CD4-positive, alpha-beta T cell (primary cell): Measurements from ENCODE around the gene LRRTM4. TPM values are rescaled to one million over a fixed set of nuclear protein-coding genes. Genes with fewer than 3 reads are reported as not detected.

Experiments
- ATAC-seq: fragments of 200-7000 bp; cut with Tn5 transposase; one replicate; pipeline ENCODE4 v1.10.0; 2022; ENCODE audit warnings: mild to moderate bottlenecking; ENCODE audit not compliant: poor library complexity
- CTCF ChIA-PET: fragments of 350-600 bp; sonication (Branson Sonifier 250); formaldehyde crosslinking; loops from one replicate; lab custom pipeline; 2021; ENCODE audit warnings: antibody characterized with exemption, inconsistent platforms; lab: Charles Lee
- POLR2A ChIA-PET: fragments of 350-600 bp; sonication (Branson Sonifier 250); formaldehyde crosslinking; loops from one replicate; lab custom pipeline; 2021; ENCODE audit warnings: antibody characterized with exemption, inconsistent platforms; lab: Charles Lee
- DNase-seq, 14 experiments: peaks; one replicate each; pipeline ENCODE4 v3.0.0-alpha.2; 2013 to 2020; ENCODE audit warnings: mixed read lengths in 2 of 14
- H3K27ac ChIP-seq, 2 donors: one replicate each; pipeline versions ENCODE4 v1.5.1 to v1.7.0; 2013; ENCODE audit warnings: low read length in 2 of 2, low read depth in 1 of 2, mild to moderate bottlenecking in 1 of 2
- H3K27me3 ChIP-seq, 2 experiments: 1 replicate in 1 of 2; 2 replicates in 1 of 2; pipeline versions ENCODE4 v1.6.1 to v1.7.0; 2013; ENCODE audit warnings: low read length in 2 of 2, control low read depth in 1 of 2, mild to moderate bottlenecking in 1 of 2, moderate library complexity in 1 of 2; ENCODE audit not compliant: insufficient read depth in 2 of 2, control insufficient read depth in 1 of 2
- H3K36me3 ChIP-seq: one replicate; pipeline ENCODE4 v1.6.1; 2013; ENCODE audit warnings: low read length, control low read depth; ENCODE audit not compliant: insufficient read depth
- H3K4me1 ChIP-seq: one replicate; pipeline ENCODE4 v1.6.1; 2013; ENCODE audit warnings: low read length, control low read depth; ENCODE audit not compliant: insufficient read depth
- H3K4me3 ChIP-seq: one replicate; pipeline ENCODE4 v1.5.1; 2013; ENCODE audit warnings: mild to moderate bottlenecking, low read length, moderate library complexity
- H3K9me3 ChIP-seq, 2 experiments: 1 replicate in 1 of 2; 2 replicates in 1 of 2; pipeline versions ENCODE4 v1.6.1 to v1.7.0; 2013; ENCODE audit warnings: low read length in 2 of 2, mild to moderate bottlenecking in 2 of 2, control low read depth in 1 of 2, moderate library complexity in 1 of 2; ENCODE audit not compliant: control insufficient read depth in 1 of 2, insufficient read depth in 1 of 2
- H3K27ac Mint-ChIP-seq: one replicate; pipeline ENCODE4 v1.8.0; 2020; ENCODE audit warnings: mixed read lengths
- H3K27me3 Mint-ChIP-seq: one replicate; pipeline ENCODE4 v1.8.0; 2021; ENCODE audit warnings: mixed read lengths
- H3K36me3 Mint-ChIP-seq: one replicate; pipeline ENCODE4 v1.8.0; 2021; ENCODE audit warnings: low read depth, mixed read lengths
- H3K4me1 Mint-ChIP-seq: one replicate; pipeline ENCODE4 v1.8.0; 2021; ENCODE audit warnings: low read depth, mixed read lengths
- H3K4me3 Mint-ChIP-seq: one replicate; pipeline ENCODE4 v1.8.0; 2020; ENCODE audit warnings: mild to moderate bottlenecking, mixed read lengths
- H3K9me3 Mint-ChIP-seq: one replicate; pipeline ENCODE4 v1.8.0; 2020; ENCODE audit warnings: mixed read lengths
- CTCF ChIP-seq: fragments of 200-600 bp; IDR thresholded peaks from one replicate; pipeline ENCODE4 v1.8.0; 2022; ENCODE audit warnings: antibody characterized with exemption, mild to moderate bottlenecking
- intact Hi-C, 2 experiments: fragments of 100-400 bp; cut with DNase I in 1 of 2; cut with micrococcal nuclease in 1 of 2; formaldehyde crosslinking; loops; one replicate each; pipeline versions ENCODE4 v1.15.1 to v1.9.0; 2023 to 2025; cut with DNase I, micrococcal nuclease
- total RNA-seq, 174 experiments: library from RNA in 2 of 174; stranded (reverse) in 2 of 174; gene quantifications; one replicate each; pipeline ENCODE4 v1.2.3 and lab custom pipeline; 2021 to 2026

LRRTM4 gene
- total RNA-seq, 2 experiments from 2014 or later, result not detected

- Histone ChIP-seq H3K4me3 (no peak overlapping the region), H3K4me1 (no peaks in the 10 kb centered on the region), H3K27ac (no peak overlapping the region), H3K9me3 (peaks cover 0 to 4% of the 10 kb centered on the region in 2 experiments), H3K27me3 (no peaks in the 10 kb centered on the region), H3K36me3 (no peaks in the 10 kb centered on the region)
- no peak for DNase-seq
- POLR2A ChIA-PET, result no interaction called here
- CTCF ChIA-PET, result no interaction called here
- no peak for ATAC-seq
- Mint-ChIP-seq H3K4me3 (no peak overlapping the region), H3K27me3 (no peaks in the 10 kb centered on the region), H3K27ac (no peak overlapping the region), H3K9me3 (peaks cover 11% of the 10 kb centered on the region), H3K36me3 (no peaks in the 10 kb centered on the region), H3K4me1 (no peaks in the 10 kb centered on the region)
- intact Hi-C loops, result no loop called here
- TF ChIP-seq CTCF, result no peak
Measured at GRCh38 chr2:76752506-76752905, 769.7 kb downstream of the LRRTM4 start.

DNA sequence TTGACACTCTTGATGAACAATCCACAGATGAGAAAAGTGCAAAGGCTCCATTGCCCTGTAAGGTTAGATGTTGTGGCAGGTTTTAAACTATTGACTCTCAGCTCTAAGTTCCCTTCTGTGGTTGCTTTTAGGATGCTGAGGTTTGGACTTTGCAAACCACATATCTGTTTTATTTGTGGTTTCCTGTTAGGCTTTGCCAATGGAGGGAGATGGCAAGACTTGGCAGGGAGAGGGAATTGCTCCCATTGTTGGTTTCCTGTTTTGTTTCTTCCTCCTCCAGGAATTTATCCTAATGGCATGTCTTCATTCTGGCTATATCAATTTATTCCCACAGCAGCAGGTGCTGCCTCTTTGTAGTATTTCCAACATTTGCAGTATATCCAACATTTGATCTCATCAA, 772.3 kb downstream of the LRRTM4 start:
- no peaks in the 10 kb centered on the region for H3K4me1 ChIP-seq
- H3K4me3 ChIP-seq, result no peak overlapping the region
- no peak for TF ChIP-seq CTCF
- no peak overlapping the region for H3K27ac Mint-ChIP-seq
- H3K36me3 ChIP-seq, result no peaks in the 10 kb centered on the region
- no peaks in the 10 kb centered on the region for H3K36me3 Mint-ChIP-seq
- DNase-seq (no peak), ATAC-seq (no peak)
- H3K4me3 Mint-ChIP-seq, result no peak overlapping the region
- intact Hi-C loops, result no loop called here
- H3K9me3 ChIP-seq, result peaks cover 0 to 4% of the 10 kb centered on the region in 2 experiments
- H3K9me3 Mint-ChIP-seq, result peaks cover 8% of the 10 kb centered on the region
- ChIA-PET POLR2A (no interaction called here), CTCF (no interaction called here)
- no peaks in the 10 kb centered on the region for H3K27me3 Mint-ChIP-seq
- no peaks in the 10 kb centered on the region for H3K27me3 ChIP-seq
- no peaks in the 10 kb centered on the region for H3K4me1 Mint-ChIP-seq
- H3K27ac ChIP-seq, result no peak overlapping the region

DNA sequence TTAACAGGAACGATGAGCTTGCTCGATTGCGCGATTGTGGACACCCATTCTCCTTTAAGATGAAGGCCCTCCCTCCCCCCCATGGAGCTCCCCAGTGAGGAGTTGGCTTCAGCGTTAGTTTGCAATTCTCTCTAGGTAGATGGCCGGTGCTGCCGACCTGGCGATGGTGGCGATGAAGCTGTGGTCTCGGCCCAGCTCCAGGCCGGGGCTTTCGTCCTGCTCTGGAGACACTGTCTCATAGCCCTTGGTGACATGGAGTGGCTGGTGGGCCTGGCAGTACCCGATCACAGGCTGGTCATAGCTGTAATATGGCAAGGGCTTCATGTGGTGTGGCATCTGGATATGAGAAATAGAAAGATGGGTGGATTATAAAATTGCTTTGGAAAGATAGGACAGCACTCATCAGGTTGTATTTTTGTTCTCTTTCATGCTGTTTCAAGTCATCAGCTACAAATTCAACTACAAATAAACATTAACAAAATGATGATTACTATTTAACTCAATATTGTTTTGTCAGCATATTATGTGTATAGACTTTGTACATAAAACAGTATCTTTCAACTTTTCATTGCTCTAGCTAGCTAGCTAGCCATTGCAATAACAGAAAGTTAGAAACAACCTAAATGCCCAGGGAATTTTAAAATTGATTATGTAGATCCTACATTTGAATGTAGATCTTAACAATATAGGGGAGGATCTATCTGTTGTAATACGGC, 773.4 kb downstream of the LRRTM4 start:
- CTCF ChIA-PET, result interaction anchor here (1.1 kb wide), 1 partner anchor 14 kb away, joined by 3 read pairs; no protein-coding TSS in a partner anchor
- no peaks in the 10 kb centered on the region for H3K36me3 Mint-ChIP-seq
- peaks cover 0 to 4% of the 10 kb centered on the region in 2 experiments for H3K9me3 ChIP-seq

More for the DNA sequence above, 773.4 kb downstream of the LRRTM4 start:
- no peak overlapping the region for H3K4me3 ChIP-seq
- H3K27ac ChIP-seq, result no peak overlapping the region
- ATAC-seq (no peak), DNase-seq (no peak)
- no peaks in the 10 kb centered on the region for H3K27me3 ChIP-seq
- Mint-ChIP-seq H3K27ac (no peak overlapping the region), H3K4me3 (no peak overlapping the region), H3K9me3 (peaks cover 8% of the 10 kb centered on the region), H3K4me1 (no peaks in the 10 kb centered on the region), H3K27me3 (no peaks in the 10 kb centered on the region)
- no peaks in the 10 kb centered on the region for H3K4me1 ChIP-seq
- TF ChIP-seq CTCF, result no peak
- intact Hi-C loops, result no loop called here
- no peaks in the 10 kb centered on the region for H3K36me3 ChIP-seq
- POLR2A ChIA-PET, result no interaction called here
